Thoracic aorta (tissue), 2 donors: Measurements from ENCODE around the gene PLA2G4A. TPM values are rescaled to one million over a fixed set of nuclear protein-coding genes. Genes with fewer than 3 reads are reported as not detected.

Source experiments
- ATAC-seq: fragments of 150-250 bp; one replicate; pipeline ENCODE4 v1.8.0; 2017; ENCODE audit warnings: low read depth; ENCODE audit not compliant: insufficient number of reproducible peaks, low FRiP score
- DNase-seq: peaks from one replicate; pipeline ENCODE4 v3.0.0-alpha.2; 2020; ENCODE audit warnings: low spot score
- H3K27ac ChIP-seq, 2 donors: fragments of 200-600 bp; sonication (generic); 1 replicate in 1 of 2; 2 replicates in 1 of 2; pipeline ENCODE4 v1.5.1; 2016; ENCODE audit warnings: mild to moderate bottlenecking in 2 of 2, moderate library complexity in 2 of 2
- H3K27me3 ChIP-seq: fragments of 200-600 bp; sonication (generic); replicated peaks from 2 replicates; pipeline ENCODE4 v1.6.0; 2016; ENCODE audit warnings: mild to moderate bottlenecking; ENCODE audit not compliant: insufficient read depth
- H3K36me3 ChIP-seq: fragments of 200-600 bp; sonication (generic); one replicate; pipeline ENCODE4 v1.5.1; 2016
- H3K4me1 ChIP-seq, 2 donors: fragments of 200-600 bp; sonication (generic); 1 replicate in 1 of 2; 2 replicates in 1 of 2; pipeline versions ENCODE4 v1.5.1 to v1.6.0; 2016; ENCODE audit warnings: low read depth in 2 of 2, mild to moderate bottlenecking in 1 of 2; ENCODE audit not compliant: control insufficient read depth in 1 of 2
- H3K4me3 ChIP-seq: fragments of 200-600 bp; sonication (generic); 2 replicates; pipeline ENCODE4 v1.5.1; 2016; ENCODE audit warnings: mild to moderate bottlenecking
- H3K9me3 ChIP-seq: fragments of 200-600 bp; sonication (generic); 2 replicates; pipeline ENCODE4 v1.5.1; 2016
- CTCF ChIP-seq: fragments of 200-600 bp; sonication (generic); IDR thresholded peaks from one replicate; pipeline ENCODE4 v1.5.1; 2019; ENCODE audit warnings: antibody characterized with exemption
- total RNA-seq, 2 donors: library from RNA; depleted of rRNA; stranded (reverse); fragments of >200 nt; gene quantifications; one replicate each; pipeline versions ENCODE4 v1.1.0 to v1.2.3, GENCODE V29; 2016

Gene PLA2G4A
- total RNA-seq, 2 donors from 2014 or later = 5.2 to 8.8 TPM

- Histone ChIP-seq H3K27ac (no peak overlapping the region), H3K27me3 (no peaks in the 10 kb centered on the region), H3K9me3 (no peaks in the 10 kb centered on the region), H3K36me3 (no peaks in the 10 kb centered on the region), H3K4me3 (no peak overlapping the region), H3K4me1 (no peaks in the 10 kb centered on the region)
- DNase-seq (no peak), ATAC-seq (no peak)
- no peak for TF ChIP-seq CTCF
Observed at GRCh38 chr1:186875896-186876835, 47.4 kb downstream of the PLA2G4A start.

DNA sequence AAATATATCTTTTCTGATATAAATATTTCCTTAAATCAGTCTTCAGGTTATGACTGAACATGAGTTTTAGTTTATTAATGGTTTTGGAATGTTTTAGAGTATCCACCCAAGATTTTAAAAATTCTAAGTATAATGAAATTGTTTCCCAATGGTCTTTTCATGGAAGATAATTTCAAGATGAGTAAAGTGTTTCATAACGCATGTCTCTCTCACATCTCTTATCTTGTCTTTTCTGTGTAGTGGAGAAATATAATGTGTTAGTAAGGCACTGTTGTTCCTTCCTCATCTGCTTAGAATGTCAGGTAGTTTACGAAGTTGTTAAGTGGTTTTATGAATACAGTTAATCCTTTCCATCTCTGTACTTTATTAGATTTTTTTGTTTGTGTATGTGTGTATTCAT, 49.6 kb downstream of the PLA2G4A start:
- Histone ChIP-seq H3K36me3 (no peaks in the 10 kb centered on the region), H3K4me1 (no peaks in the 10 kb centered on the region), H3K27ac (no peak overlapping the region), H3K4me3 (no peak overlapping the region), H3K27me3 (no peaks in the 10 kb centered on the region), H3K9me3 (no peaks in the 10 kb centered on the region)
- no peak for TF ChIP-seq CTCF
- ATAC-seq = no peak
- DNase-seq = no peak

GRCh38 chr1:186880982-186881381, 52.2 kb downstream of the PLA2G4A start:
- no peaks in the 10 kb centered on the region for H3K4me1 ChIP-seq
- TF ChIP-seq CTCF = no peak

GRCh38 chr1:186882372-186883134, 53.8 kb downstream of the PLA2G4A start:
- Histone ChIP-seq H3K27me3 (no peaks in the 10 kb centered on the region), H3K4me1 (peaks cover 0 to 9% of the 10 kb centered on the region in 2 donors), H3K27ac (no peak overlapping the region), H3K36me3 (no peaks in the 10 kb centered on the region), H3K9me3 (no peaks in the 10 kb centered on the region), H3K4me3 (no peak overlapping the region)
- DNase-seq (no peak), ATAC-seq (no peak)
- TF ChIP-seq CTCF = no peak

More at GRCh38 chr1:186880982-186881381, 52.2 kb downstream of the PLA2G4A start:
- no peak overlapping the region for H3K4me3 ChIP-seq
- no peaks in the 10 kb centered on the region for H3K9me3 ChIP-seq
- DNase-seq (no peak), ATAC-seq (no peak)
- no peaks in the 10 kb centered on the region for H3K27me3 ChIP-seq
- no peaks in the 10 kb centered on the region for H3K36me3 ChIP-seq
- H3K27ac ChIP-seq = no peak overlapping the region

- H3K9me3 ChIP-seq = no peaks in the 10 kb centered on the region
- H3K36me3 ChIP-seq = no peaks in the 10 kb centered on the region
- H3K4me3 ChIP-seq = no peak overlapping the region
- no peaks in the 10 kb centered on the region for H3K27me3 ChIP-seq
- ATAC-seq (no peak), DNase-seq (no peak)
- H3K4me1 ChIP-seq = peaks cover 0 to 13% of the 10 kb centered on the region in 2 donors
- no peak overlapping the region for H3K27ac ChIP-seq
- TF ChIP-seq CTCF = no peak
Observed at GRCh38 chr1:186884251-186884650, 55.5 kb downstream of the PLA2G4A start.
